GM12878 (cell line): Measurements from ENCODE around the gene LRGUK.

ENCODE experiments used
- CTCF ChIP-seq, 3 experiments: IDR thresholded peaks in 2 of 3; conservative IDR thresholded peaks in 1 of 3; 2 replicates each; pipeline ENCODE4 v1.5.1; 2011; ENCODE audit warnings: low read depth in 3 of 3, low read length in 3 of 3, mild to moderate bottlenecking in 3 of 3, control low read depth in 2 of 3, moderate library complexity in 2 of 3, inconsistent platforms in 1 of 3, mixed read lengths in 1 of 3; ENCODE audit not compliant: control insufficient read depth in 2 of 3, insufficient read depth in 1 of 3; ENCODE audit errors: extremely low read depth in 1 of 3
- ELK1 ChIP-seq: IDR thresholded peaks from 2 replicates; pipeline ENCODE4 v1.6.1; 2012; ENCODE audit warnings: low read depth, low read length, improper control_type of control experiment
- EP300 ChIP-seq, 2 experiments: fragments of 150-350 bp in 1 of 2; IDR thresholded peaks; 2 replicates each; pipeline ENCODE4 v1.6.1; 2011 to 2012; ENCODE audit warnings: low read depth in 2 of 2, low read length in 2 of 2, borderline replicate concordance in 1 of 2, improper control_type of control experiment in 1 of 2, inconsistent platforms in 1 of 2; ENCODE audit not compliant: control insufficient read depth in 1 of 2
- FOXM1 ChIP-seq: IDR thresholded peaks from 2 replicates; pipeline ENCODE4 v1.6.1; 2012; ENCODE audit warnings: low read depth, mild to moderate bottlenecking, inconsistent platforms, low read length, moderate library complexity
- PKNOX1 ChIP-seq: fragments of 450-650 bp; IDR thresholded peaks from 2 replicates; pipeline ENCODE4 v1.6.1; 2016; ENCODE audit warnings: mild to moderate bottlenecking
- POLR2AphosphoS5 ChIP-seq: IDR thresholded peaks from 2 replicates; pipeline ENCODE4 v1.6.1; 2011; ENCODE audit warnings: mild to moderate bottlenecking, low read length, inconsistent platforms
- RAD21 ChIP-seq: IDR thresholded peaks from 2 replicates; pipeline ENCODE4 v1.6.1; 2011; ENCODE audit warnings: mild to moderate bottlenecking, low read depth, low read length, moderate library complexity; ENCODE audit not compliant: insufficient read depth
- SUZ12 ChIP-seq: fragments of 200-600 bp; sonication (generic); IDR thresholded peaks from one replicate; pipeline ENCODE4 v1.6.1; 2018; ENCODE audit warnings: antibody characterized with exemption, mild to moderate bottlenecking; ENCODE audit not compliant: unreplicated experiment
- TAF1 ChIP-seq: IDR thresholded peaks from 2 replicates; pipeline ENCODE4 v1.6.1; 2011; ENCODE audit warnings: mild to moderate bottlenecking, low read depth, low read length, borderline replicate concordance
- TBL1XR1 ChIP-seq: IDR thresholded peaks from 2 replicates; pipeline ENCODE4 v1.6.1; 2012; ENCODE audit warnings: low read depth, low read length, improper control_type of control experiment
- ZBTB4 ChIP-seq: fragments of 450-650 bp; formaldehyde crosslinking; IDR thresholded peaks from 2 replicates; pipeline ENCODE4 v1.4.0; 2022; ENCODE audit warnings: mild to moderate bottlenecking, moderate library complexity
- ZBTB40 ChIP-seq: fragments of 450-650 bp; IDR thresholded peaks from 2 replicates; pipeline ENCODE4 v1.6.1; 2016; ENCODE audit warnings: mild to moderate bottlenecking, moderate library complexity, borderline replicate concordance

GRCh38 chr7:134153493-134154136 is 26.5 kb downstream of the LRGUK start:
- no peak for TF ChIP-seq ELK1
- TF ChIP-seq RAD21: no peak
- TF ChIP-seq TBL1XR1: no peak
- no peak for TF ChIP-seq CTCF (IDR thresholded peaks at IDR 0.05 in 2 of 3, conservative IDR thresholded peaks at IDR 0.05 in 1 of 3; ENCODE audit: control insufficient read depth in 2 of 3, extremely low read depth in 1 of 3, insufficient read depth in 1 of 3, low read depth in 3 of 3, low read length in 3 of 3)
- TF ChIP-seq ZBTB40: no peak
- no peak for TF ChIP-seq EP300 (IDR thresholded peaks at IDR 0.05; ENCODE audit: borderline replicate concordance in 1 of 2, control insufficient read depth in 1 of 2, low read depth in 2 of 2, low read length in 2 of 2)
- no peak for TF ChIP-seq ZBTB4
- TF ChIP-seq SUZ12: no peak
- TF ChIP-seq POLR2AphosphoS5: no peak
- TF ChIP-seq TAF1: no peak
- TF ChIP-seq PKNOX1: no peak
- TF ChIP-seq FOXM1: no peak
